Neural cell (in vitro differentiated cells): ENCODE measurements around the gene MPIG6B. TPM values are rescaled to one million over a fixed set of nuclear protein-coding genes. Genes with fewer than 3 reads are reported as not detected.

Experiments
- H2AFZ ChIP-seq: fragments of 200-600, 300-800 bp; sonication (generic), shearing (Covaris generic); 2 replicates; pipeline ENCODE4 v1.6.0; 2014; ENCODE audit warnings: low read depth, mild to moderate bottlenecking, antibody characterized with exemption, low read length, moderate library complexity
- H3F3A ChIP-seq: fragments of 200-600 bp; shearing (Covaris generic); 2 replicates; pipeline ENCODE4 v1.6.1; 2016; ENCODE audit warnings: mild to moderate bottlenecking, moderate library complexity, mixed read lengths, antibody characterized with exemption, low read length; ENCODE audit not compliant: insufficient read depth, poor library complexity, severe bottlenecking
- H3K27ac ChIP-seq: fragments of 200-600, 300-800 bp; sonication (generic), shearing (Covaris generic); 2 replicates; pipeline ENCODE4 v1.5.1; 2014; ENCODE audit warnings: mild to moderate bottlenecking, low read length, moderate library complexity
- H3K27me3 ChIP-seq: fragments of 300-800, 200-600 bp; sonication (generic), shearing (Covaris generic); 2 replicates; pipeline ENCODE4 v1.6.0; 2014; ENCODE audit warnings: mild to moderate bottlenecking, low read depth, low read length, moderate library complexity; ENCODE audit not compliant: insufficient read depth
- H3K36me3 ChIP-seq: fragments of 300-800, 200-600 bp; sonication (generic), shearing (Covaris generic); 2 replicates; pipeline ENCODE4 v1.5.1; 2014; ENCODE audit warnings: mild to moderate bottlenecking, antibody characterized with exemption, low read length, moderate library complexity; ENCODE audit not compliant: insufficient read depth
- H3K4me2 ChIP-seq: fragments of 300-800, 200-600 bp; sonication (generic), shearing (Covaris generic); 2 replicates; pipeline ENCODE4 v1.6.0; 2014; ENCODE audit warnings: mild to moderate bottlenecking, low read length
- H3K4me3 ChIP-seq: fragments of 300-800, 200-600 bp; sonication (generic), shearing (Covaris generic); 2 replicates; pipeline ENCODE4 v1.5.1; 2014; ENCODE audit warnings: mild to moderate bottlenecking, low read length, moderate library complexity
- H3K79me2 ChIP-seq: fragments of 200-600 bp; shearing (Covaris generic); replicated peaks from 2 replicates; pipeline ENCODE4 v1.6.0; 2014; ENCODE audit warnings: mild to moderate bottlenecking, low read length, moderate library complexity; ENCODE audit not compliant: insufficient read depth
- H3K9ac ChIP-seq: fragments of 300-800, 200-600 bp; sonication (generic), shearing (Covaris generic); 2 replicates; pipeline ENCODE4 v1.6.1; 2016; ENCODE audit warnings: mild to moderate bottlenecking, low read length, mixed read lengths
- H3K9me2 ChIP-seq: fragments of 200-600 bp; shearing (Covaris generic); 2 replicates; pipeline ENCODE4 v1.6.1; 2016; ENCODE audit warnings: mild to moderate bottlenecking, low read length, mixed read lengths; ENCODE audit not compliant: insufficient read depth
- H3K9me3 ChIP-seq: fragments of 200-600, 300-800 bp; sonication (generic), shearing (Covaris generic); 2 replicates; pipeline ENCODE4 v1.6.1; 2016; ENCODE audit warnings: mild to moderate bottlenecking, mixed run types, low read length, moderate library complexity, mixed read lengths
- H4K20me1 ChIP-seq: fragments of 200-600 bp; shearing (Covaris generic); 2 replicates; pipeline ENCODE4 v1.6.1; 2016; ENCODE audit warnings: mild to moderate bottlenecking, mixed run types; ENCODE audit not compliant: insufficient read depth
- CTCF ChIP-seq: fragments of 450-650 bp; IDR thresholded peaks from 2 replicates; pipeline ENCODE4 v1.5.1; 2014; ENCODE audit warnings: antibody characterized with exemption, mild to moderate bottlenecking, moderate library complexity; ENCODE audit not compliant: poor library complexity, severe bottlenecking
- EP300 ChIP-seq: fragments of 450-650 bp; conservative IDR thresholded peaks from 2 replicates; pipeline ENCODE4 v1.6.1; 2014; ENCODE audit warnings: antibody characterized with exemption, mild to moderate bottlenecking, moderate library complexity; ENCODE audit not compliant: poor library complexity, severe bottlenecking
- EZH2 ChIP-seq: fragments of 200-600, 300-800 bp; shearing (Covaris generic), sonication (generic); IDR thresholded peaks from 2 replicates; pipeline ENCODE4 v1.6.1; 2014; ENCODE audit warnings: antibody characterized with exemption, low read length, borderline replicate concordance, mild to moderate bottlenecking; ENCODE audit not compliant: insufficient read depth, poor library complexity, severe bottlenecking
- MXI1 ChIP-seq: fragments of 450-650 bp; conservative IDR thresholded peaks from 2 replicates; pipeline ENCODE4 v1.6.1; 2014; ENCODE audit warnings: antibody characterized with exemption, mild to moderate bottlenecking; ENCODE audit not compliant: poor library complexity, severe bottlenecking
- POLR2AphosphoS5 ChIP-seq: IDR thresholded peaks from 2 replicates; pipeline ENCODE4 v1.6.1; 2012
- RAD21 ChIP-seq: fragments of 450-650 bp; conservative IDR thresholded peaks from 2 replicates; pipeline ENCODE4 v1.6.1; 2014; ENCODE audit warnings: antibody characterized with exemption, mild to moderate bottlenecking, moderate library complexity
- REST ChIP-seq: IDR thresholded peaks from 2 replicates; pipeline ENCODE4 v1.6.1; 2012; ENCODE audit warnings: borderline replicate concordance
- SMC3 ChIP-seq: fragments of 450-650 bp; conservative IDR thresholded peaks from 2 replicates; pipeline ENCODE4 v1.6.1; 2014; ENCODE audit warnings: antibody characterized with exemption, mild to moderate bottlenecking, moderate library complexity; ENCODE audit not compliant: poor library complexity
- TAF1 ChIP-seq: IDR thresholded peaks from 2 replicates; pipeline ENCODE4 v1.6.1; 2012; ENCODE audit warnings: low read depth
- polyA plus RNA-seq: library from polyadenylated mRNA; depleted of rRNA; stranded (reverse); fragments of >200 nt; gene quantifications from 2 replicates; pipeline ENCODE4 v1.2.3, GENCODE V29; 2014

Gene MPIG6B
- polyA plus RNA-seq, 1 donor from 2014 or later = not detected

- Histone ChIP-seq H4K20me1 (no peaks in the 10 kb centered on the region), H3K27me3 (no peaks in the 10 kb centered on the region), H3K9me3 (no peaks in the 10 kb centered on the region), H3K36me3 (no peaks in the 10 kb centered on the region), H3K4me3 (no peak overlapping the region), H3K9me2 (no peaks in the 10 kb centered on the region), H3K9ac (no peak overlapping the region), H3K79me2 (no peaks in the 10 kb centered on the region), H3K27ac (no peak overlapping the region), H2AFZ (no peak overlapping the region), H3K4me2 (no peak overlapping the region), H3F3A (no peaks in the 10 kb centered on the region)
- TF ChIP-seq SMC3 (no peak), TAF1 (no peak), REST (no peak), CTCF (no peak), EP300 (no peak), EZH2 (no peak), POLR2AphosphoS5 (no peak), MXI1 (no peak), RAD21 (no peak)
Measured at GRCh38 chr6:31769684-31770371, 46.7 kb downstream of the MPIG6B start.

- no peak overlapping the region for H3K9ac ChIP-seq
- no peak overlapping the region for H2AFZ ChIP-seq
- H3K36me3 ChIP-seq = no peaks in the 10 kb centered on the region
- H3K4me3 ChIP-seq = no peak overlapping the region
- H3F3A ChIP-seq = no peaks in the 10 kb centered on the region
- no peaks in the 10 kb centered on the region for H4K20me1 ChIP-seq
- TF ChIP-seq EZH2 (no peak), CTCF (no peak), MXI1 (no peak), EP300 (no peak), RAD21 (no peak), POLR2AphosphoS5 (no peak), REST (no peak), TAF1 (no peak), SMC3 (no peak)
- H3K4me2 ChIP-seq = no peak overlapping the region
- no peaks in the 10 kb centered on the region for H3K9me3 ChIP-seq
- no peaks in the 10 kb centered on the region for H3K9me2 ChIP-seq
- no peak overlapping the region for H3K27ac ChIP-seq
- no peaks in the 10 kb centered on the region for H3K27me3 ChIP-seq
- no peaks in the 10 kb centered on the region for H3K79me2 ChIP-seq
Measured at GRCh38 chr6:31770860-31771259, 47.7 kb downstream of the MPIG6B start.
